ENCODE results near the gene IFT74.

- no peak for TF ChIP-seq CTCF (conservative IDR thresholded peaks at IDR 0.05 in 1 of 2, IDR thresholded peaks at IDR 0.05 in 1 of 2; ENCODE audit: extremely low read depth in 1 of 2, insufficient read depth in 1 of 2, low read depth in 1 of 2, low read length in 2 of 2)
- TF ChIP-seq EZH2 (IDR thresholded peaks at IDR 0.05; ENCODE audit: borderline replicate concordance, low read length) = no peak
Measured at GRCh38 chr9:27043176-27043575, 87.0 kb downstream of the IFT74 start.

Data from mammary epithelial cell (primary cell).